ENCODE results near the gene RPIA.
A peak's percentile ranks its signal among the peaks of the same experiment; 100 is the strongest.
"Not testable (repeated sequence)": the region's sequence is repeated elsewhere in the genome, so short reads cannot be mapped to it uniquely, and the experiment has no call there.

The RPIA gene

GRCh38 chr2:88735133-88735532 is 43.7 kb downstream of the RPIA start:
- Mint-ChIP-seq H3K27me3 (no peaks in the 10 kb centered on the region), H3K36me3 (ENCODE audit: low read depth) (peaks cover 26% of the 10 kb centered on the region), H3K4me3 (no peak overlapping the region), H3K9me3 (no peaks in the 10 kb centered on the region), H3K4me1 (peaks cover 27% of the 10 kb centered on the region), H3K27ac (peak overlapping the region; percentile 74)
- ATAC-seq (no peak), DNase-seq (no peak)

GRCh38 chr2:88735853-88736252 is 44.4 kb downstream of the RPIA start:
- no peaks in the 10 kb centered on the region for H3K27me3 Mint-ChIP-seq
- H3K4me3 Mint-ChIP-seq, result no peak overlapping the region
- peaks cover 27% of the 10 kb centered on the region for H3K4me1 Mint-ChIP-seq
- H3K27ac Mint-ChIP-seq, result peak overlapping the region; percentile 74
- DNase-seq, result peak; percentile 27
- H3K36me3 Mint-ChIP-seq (ENCODE audit: low read depth), result peaks cover 32% of the 10 kb centered on the region
- H3K9me3 Mint-ChIP-seq, result no peaks in the 10 kb centered on the region
- ATAC-seq, result peak; percentile 91

- no peak for ATAC-seq
- H3K36me3 Mint-ChIP-seq (ENCODE audit: low read depth), result peaks cover 38% of the 10 kb centered on the region
- H3K27me3 Mint-ChIP-seq, result no peaks in the 10 kb centered on the region
- no peak for DNase-seq
- H3K4me3 Mint-ChIP-seq, result no peak overlapping the region
- peak overlapping the region; percentile 74 for H3K27ac Mint-ChIP-seq
- peaks cover 27% of the 10 kb centered on the region for H3K4me1 Mint-ChIP-seq
- H3K9me3 Mint-ChIP-seq, result no peaks in the 10 kb centered on the region
Measured at GRCh38 chr2:88736437-88736836, 45.0 kb downstream of the RPIA start.

- Mint-ChIP-seq H3K27ac (peak overlapping the region; percentile 21), H3K4me1 (peaks cover 27% of the 10 kb centered on the region), H3K9me3 (no peaks in the 10 kb centered on the region), H3K36me3 (ENCODE audit: low read depth) (peaks cover 47% of the 10 kb centered on the region), H3K4me3 (no peak overlapping the region), H3K27me3 (no peaks in the 10 kb centered on the region)
- no peak for ATAC-seq
- DNase-seq, result no peak
Measured at GRCh38 chr2:88737385-88737784, 45.9 kb downstream of the RPIA start.

GRCh38 chr2:88738271-88738670 is 46.8 kb downstream of the RPIA start:
- H3K36me3 Mint-ChIP-seq (ENCODE audit: low read depth), result peaks cover 51% of the 10 kb centered on the region
- DNase-seq (no peak), ATAC-seq (no peak)
- H3K4me3 Mint-ChIP-seq, result no peak overlapping the region
- peaks cover 2% of the 10 kb centered on the region for H3K9me3 Mint-ChIP-seq
- H3K27ac Mint-ChIP-seq, result no peak overlapping the region
- H3K4me1 Mint-ChIP-seq, result peaks cover 22% of the 10 kb centered on the region
- no peaks in the 10 kb centered on the region for H3K27me3 Mint-ChIP-seq

- Mint-ChIP-seq H3K36me3 (ENCODE audit: low read depth) (peaks cover 69% of the 10 kb centered on the region), H3K9me3 (peaks cover 13% of the 10 kb centered on the region), H3K27me3 (no peaks in the 10 kb centered on the region), H3K4me3 (no peak overlapping the region), H3K27ac (no peak overlapping the region), H3K4me1 (peaks cover 23% of the 10 kb centered on the region)
- ATAC-seq, result peak; percentile 50
- DNase-seq, result peak; percentile 75
Measured at GRCh38 chr2:88739985-88740600, 48.6 kb downstream of the RPIA start.

- Mint-ChIP-seq H3K4me1 (peaks cover 20% of the 10 kb centered on the region), H3K27ac (no peak overlapping the region)
- no peak for DNase-seq
Measured at GRCh38 chr2:88746929-88747490, 55.5 kb downstream of the RPIA start.

GRCh38 chr2:88747990-88748389 is 56.5 kb downstream of the RPIA start:
- DNase-seq, result no peak
- no peak for ATAC-seq
- no peak overlapping the region for H3K27ac Mint-ChIP-seq
- peaks cover 83% of the 10 kb centered on the region for H3K36me3 Mint-ChIP-seq (ENCODE audit: low read depth)
- peaks cover 26% of the 10 kb centered on the region for H3K4me1 Mint-ChIP-seq
- H3K9me3 Mint-ChIP-seq, result peaks cover 20% of the 10 kb centered on the region
- no peaks in the 10 kb centered on the region for H3K27me3 Mint-ChIP-seq
- H3K4me3 Mint-ChIP-seq, result no peak overlapping the region

More at GRCh38 chr2:88746929-88747490, 55.5 kb downstream of the RPIA start:
- H3K27me3 Mint-ChIP-seq, result no peaks in the 10 kb centered on the region
- peaks cover 20% of the 10 kb centered on the region for H3K9me3 Mint-ChIP-seq
- no peak for ATAC-seq
- peaks cover 84% of the 10 kb centered on the region for H3K36me3 Mint-ChIP-seq (ENCODE audit: low read depth)
- no peak overlapping the region for H3K4me3 Mint-ChIP-seq

GRCh38 chr2:88751768-88752167 is 60.3 kb downstream of the RPIA start:
- ATAC-seq (no peak), DNase-seq (no peak)
- Mint-ChIP-seq H3K36me3 (ENCODE audit: low read depth) (peaks cover 68% of the 10 kb centered on the region), H3K4me3 (no peak overlapping the region), H3K4me1 (peaks cover 39% of the 10 kb centered on the region), H3K9me3 (no peaks in the 10 kb centered on the region), H3K27ac (peak overlapping the region; percentile 16), H3K27me3 (no peaks in the 10 kb centered on the region)

GRCh38 chr2:88753833-88754584 is 62.5 kb downstream of the RPIA start:
- no peak overlapping the region for H3K4me3 Mint-ChIP-seq
- H3K9me3 Mint-ChIP-seq, result peaks cover 13% of the 10 kb centered on the region
- DNase-seq, result no peak
- ATAC-seq, result peak; percentile 64
- peaks cover 66% of the 10 kb centered on the region for H3K36me3 Mint-ChIP-seq (ENCODE audit: low read depth)
- peaks cover 37% of the 10 kb centered on the region for H3K4me1 Mint-ChIP-seq
- H3K27me3 Mint-ChIP-seq, result no peaks in the 10 kb centered on the region
- H3K27ac Mint-ChIP-seq, result peak overlapping the region; percentile 78

GRCh38 chr2:88754585-88755320 is 63.3 kb downstream of the RPIA start:
- Mint-ChIP-seq H3K27me3 (no peaks in the 10 kb centered on the region), H3K36me3 (ENCODE audit: low read depth) (peaks cover 64% of the 10 kb centered on the region), H3K4me1 (peaks cover 37% of the 10 kb centered on the region), H3K4me3 (no peak overlapping the region), H3K27ac (peak overlapping the region; percentile 78), H3K9me3 (peaks cover 14% of the 10 kb centered on the region)
- no peak for ATAC-seq
- DNase-seq, result no peak

- Mint-ChIP-seq H3K27me3 (no peaks in the 10 kb centered on the region), H3K4me1 (peaks cover 36% of the 10 kb centered on the region), H3K9me3 (peaks cover 14% of the 10 kb centered on the region), H3K27ac (no peak overlapping the region), H3K36me3 (ENCODE audit: low read depth) (peaks cover 59% of the 10 kb centered on the region), H3K4me3 (no peak overlapping the region)
- DNase-seq (no peak), ATAC-seq (no peak)
Measured at GRCh38 chr2:88755836-88756235, 64.4 kb downstream of the RPIA start.

GRCh38 chr2:88757025-88757424 is 65.6 kb downstream of the RPIA start:
- ATAC-seq (no peak), DNase-seq (no peak)
- H3K27ac Mint-ChIP-seq, result no peak overlapping the region
- peaks cover 26% of the 10 kb centered on the region for H3K4me1 Mint-ChIP-seq
- peaks cover 19% of the 10 kb centered on the region for H3K9me3 Mint-ChIP-seq
- H3K4me3 Mint-ChIP-seq, result no peak overlapping the region
- H3K36me3 Mint-ChIP-seq (ENCODE audit: low read depth), result peaks cover 49% of the 10 kb centered on the region
- peaks cover 3% of the 10 kb centered on the region for H3K27me3 Mint-ChIP-seq

- not testable (repeated sequence) for DNase-seq, H3K4me3 Mint-ChIP-seq, H3K27me3 Mint-ChIP-seq, H3K27ac Mint-ChIP-seq, ATAC-seq
- H3K9me3 Mint-ChIP-seq, result peaks cover 23% of the 10 kb centered on the region
- peaks cover 14% of the 10 kb centered on the region for H3K4me1 Mint-ChIP-seq
- H3K36me3 Mint-ChIP-seq (ENCODE audit: low read depth), result peaks cover 33% of the 10 kb centered on the region
Measured at GRCh38 chr2:88758702-88759101, 67.2 kb downstream of the RPIA start.
